Measurements from ENCODE around the gene TNFSF8.

GRCh38 chr9:114935119-114935518 lies 4.7 kb upstream of the TNFSF8 start:
- TF ChIP-seq GATA2 (IDR thresholded peaks at IDR 0.05; ENCODE audit: low read depth, low read length) (no peak), GATA3 (IDR thresholded peaks at IDR 0.05; ENCODE audit: low read depth, low read length) (no peak)

All from SH-SY5Y (cell line).